Neural progenitor cell (in vitro differentiated cells): Measurements from ENCODE around the gene GABRG3. TPM values are rescaled to one million over a fixed set of nuclear protein-coding genes. Genes with fewer than 3 reads are reported as not detected.

ENCODE experiments used
- DNase-seq: peaks from one replicate; pipeline ENCODE4 v3.0.0-alpha.2; 2016; ENCODE audit warnings: low spot score
- H2AFZ ChIP-seq: fragments of 200-600 bp; sonication (generic); replicated peaks from 2 replicates; pipeline ENCODE4 v1.6.1; 2016; ENCODE audit warnings: antibody characterized with exemption
- H3F3A ChIP-seq: fragments of 200-600 bp; sonication (generic); 2 replicates; pipeline ENCODE4 v1.6.1; 2016; ENCODE audit warnings: antibody characterized with exemption, low read depth
- H3K27ac ChIP-seq: fragments of 200-600 bp; sonication (generic); 2 replicates; pipeline ENCODE4 v1.5.1; 2016; ENCODE audit warnings: mild to moderate bottlenecking
- H3K27me3 ChIP-seq: fragments of 200-600 bp; sonication (generic); 2 replicates; pipeline ENCODE4 v1.6.1; 2016; ENCODE audit warnings: mild to moderate bottlenecking, moderate library complexity
- H3K36me3 ChIP-seq: fragments of 200-600 bp; sonication (generic); 2 replicates; pipeline ENCODE4 v1.5.1; 2016
- H3K4me1 ChIP-seq: fragments of 200-600 bp; sonication (generic); 2 replicates; pipeline ENCODE4 v1.6.1; 2016; ENCODE audit warnings: mixed run types
- H3K4me2 ChIP-seq: fragments of 200-600 bp; sonication (generic); 2 replicates; pipeline ENCODE4 v1.6.1; 2016
- H3K4me3 ChIP-seq: fragments of 200-600 bp; sonication (generic); 2 replicates; pipeline ENCODE4 v1.5.1; 2016
- H3K79me2 ChIP-seq: fragments of 200-600 bp; sonication (generic); 2 replicates; pipeline ENCODE4 v1.6.1; 2016; ENCODE audit warnings: low read depth
- H3K9ac ChIP-seq: fragments of 200-600 bp; sonication (generic); 2 replicates; pipeline ENCODE4 v1.6.1; 2016
- H3K9me3 ChIP-seq: fragments of 200-600 bp; sonication (generic); 2 replicates; pipeline ENCODE4 v1.5.1; 2016; ENCODE audit warnings: low read depth
- H4K20me1 ChIP-seq: fragments of 200-600 bp; sonication (generic); 2 replicates; pipeline ENCODE4 v1.6.1; 2016; ENCODE audit warnings: low read depth
- H3K27ac Mint-ChIP-seq: 3 replicates; pipeline ENCODE4 v1.8.0; 2021; ENCODE audit warnings: mixed read lengths
- H3K27me3 Mint-ChIP-seq: 2 replicates; pipeline ENCODE4 v1.8.0; 2022; ENCODE audit warnings: low read depth, mild to moderate bottlenecking, inconsistent platforms, moderate library complexity, mixed read lengths; ENCODE audit not compliant: insufficient read depth
- H3K36me3 Mint-ChIP-seq: 3 replicates; pipeline ENCODE4 v1.8.0; 2021; ENCODE audit warnings: mixed read lengths
- H3K4me1 Mint-ChIP-seq: 3 replicates; pipeline ENCODE4 v1.8.0; 2021; ENCODE audit warnings: mixed read lengths
- H3K4me3 Mint-ChIP-seq: 3 replicates; pipeline ENCODE4 v1.8.0; 2021; ENCODE audit warnings: mild to moderate bottlenecking, moderate library complexity, mixed read lengths
- H3K9me3 Mint-ChIP-seq: 3 replicates; pipeline ENCODE4 v1.8.0; 2020; ENCODE audit warnings: mixed read lengths
- EZH2 ChIP-seq: fragments of 200-600 bp; sonication (generic); IDR thresholded peaks from 2 replicates; pipeline ENCODE4 v1.6.1; 2017; ENCODE audit warnings: antibody characterized with exemption, mild to moderate bottlenecking, moderate library complexity
- EZH2phosphoT487 ChIP-seq: fragments of 200-600 bp; sonication (generic); IDR thresholded peaks from 2 replicates; pipeline ENCODE4 v1.6.1; 2017; ENCODE audit warnings: antibody characterized with exemption
- total RNA-seq: library from RNA; depleted of rRNA; stranded (reverse); fragments of >200 nt; gene quantifications from 2 replicates; pipeline ENCODE4 v1.2.3, GENCODE V29; 2015; ENCODE audit warnings: low replicate concordance
- TF ChIP-seq, protein P1 (sequence below): fragments of 200-600 bp; sonication (generic); IDR thresholded peaks from 2 replicates; pipeline ENCODE4 v1.5.1; 2017; ENCODE audit warnings: antibody characterized with exemption, mild to moderate bottlenecking

The GABRG3 gene
- total RNA-seq, 1 donor from 2014 or later = 3.4 TPM

DNA sequence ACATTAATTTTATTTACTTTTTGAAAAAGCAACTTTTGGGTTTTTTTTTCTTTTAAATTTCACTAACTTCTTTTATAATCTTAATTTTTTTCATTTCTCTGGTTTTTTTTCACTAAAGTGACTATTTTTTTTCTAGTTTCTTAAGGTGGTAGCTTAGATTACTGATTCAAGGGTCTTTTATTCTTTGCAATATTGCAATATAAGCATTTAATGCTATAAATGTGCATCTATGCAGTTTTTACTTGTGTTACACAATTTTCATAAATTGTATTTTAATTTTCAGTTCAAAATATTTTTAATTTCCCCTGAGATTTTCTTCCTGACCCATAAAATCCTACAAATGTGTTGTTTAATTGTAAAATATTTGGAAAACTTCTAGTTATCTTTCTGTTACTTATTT, 535.8 kb downstream of the GABRG3 start:
- H4K20me1 ChIP-seq = no peaks in the 10 kb centered on the region
- Mint-ChIP-seq H3K36me3 (peaks cover 6% of the 10 kb centered on the region), H3K9me3 (peaks cover 25% of the 10 kb centered on the region), H3K27ac (no peak overlapping the region), H3K4me1 (peaks cover 3% of the 10 kb centered on the region), H3K27me3 (no peaks in the 10 kb centered on the region), H3K4me3 (no peak overlapping the region)
- H3K9me3 ChIP-seq = peaks cover 23% of the 10 kb centered on the region
- TF ChIP-seq EZH2phosphoT487 (no peak), EZH2 (no peak)
- TF ChIP-seq, protein P1, sequence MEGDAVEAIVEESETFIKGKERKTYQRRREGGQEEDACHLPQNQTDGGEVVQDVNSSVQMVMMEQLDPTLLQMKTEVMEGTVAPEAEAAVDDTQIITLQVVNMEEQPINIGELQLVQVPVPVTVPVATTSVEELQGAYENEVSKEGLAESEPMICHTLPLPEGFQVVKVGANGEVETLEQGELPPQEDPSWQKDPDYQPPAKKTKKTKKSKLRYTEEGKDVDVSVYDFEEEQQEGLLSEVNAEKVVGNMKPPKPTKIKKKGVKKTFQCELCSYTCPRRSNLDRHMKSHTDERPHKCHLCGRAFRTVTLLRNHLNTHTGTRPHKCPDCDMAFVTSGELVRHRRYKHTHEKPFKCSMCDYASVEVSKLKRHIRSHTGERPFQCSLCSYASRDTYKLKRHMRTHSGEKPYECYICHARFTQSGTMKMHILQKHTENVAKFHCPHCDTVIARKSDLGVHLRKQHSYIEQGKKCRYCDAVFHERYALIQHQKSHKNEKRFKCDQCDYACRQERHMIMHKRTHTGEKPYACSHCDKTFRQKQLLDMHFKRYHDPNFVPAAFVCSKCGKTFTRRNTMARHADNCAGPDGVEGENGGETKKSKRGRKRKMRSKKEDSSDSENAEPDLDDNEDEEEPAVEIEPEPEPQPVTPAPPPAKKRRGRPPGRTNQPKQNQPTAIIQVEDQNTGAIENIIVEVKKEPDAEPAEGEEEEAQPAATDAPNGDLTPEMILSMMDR = no peak
- H3K79me2 ChIP-seq = no peaks in the 10 kb centered on the region
- no peaks in the 10 kb centered on the region for H3K27me3 ChIP-seq
- no peak overlapping the region for H3K4me2 ChIP-seq
- H3K9ac ChIP-seq = no peak overlapping the region
- no peaks in the 10 kb centered on the region for H3K4me1 ChIP-seq
- no peak overlapping the region for H3K4me3 ChIP-seq
- H3K36me3 ChIP-seq = peaks cover 5% of the 10 kb centered on the region
- H3F3A ChIP-seq = peaks cover 4% of the 10 kb centered on the region
- H2AFZ ChIP-seq = no peak overlapping the region
- no peak for DNase-seq
- no peak overlapping the region for H3K27ac ChIP-seq

DNA sequence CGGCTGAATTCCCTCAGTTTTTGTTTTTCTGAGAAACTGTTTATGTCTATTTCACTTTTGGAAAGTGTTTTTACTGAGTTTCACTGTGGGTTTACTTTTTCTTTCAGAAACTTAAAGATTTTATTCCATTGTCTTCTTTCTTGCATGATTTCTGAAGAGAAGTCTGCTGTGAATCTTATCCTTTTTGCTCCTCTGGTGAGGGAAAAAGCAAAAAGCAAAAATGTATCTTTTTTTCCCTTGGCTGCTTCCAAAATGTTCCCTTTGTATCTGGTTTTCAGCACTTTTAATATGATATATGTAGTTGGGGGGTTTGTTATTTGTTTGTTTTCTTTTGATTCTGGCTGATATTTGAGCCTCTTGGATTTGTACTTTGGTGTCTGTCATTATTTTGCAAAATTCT, 538.0 kb downstream of the GABRG3 start:
- H3K4me1 ChIP-seq = no peaks in the 10 kb centered on the region
- Mint-ChIP-seq H3K9me3 (peaks cover 28% of the 10 kb centered on the region), H3K4me1 (peaks cover 3% of the 10 kb centered on the region), H3K4me3 (no peak overlapping the region), H3K27me3 (no peaks in the 10 kb centered on the region), H3K27ac (no peak overlapping the region), H3K36me3 (peaks cover 4% of the 10 kb centered on the region)
- no peak overlapping the region for H2AFZ ChIP-seq
- H4K20me1 ChIP-seq = no peaks in the 10 kb centered on the region
- no peaks in the 10 kb centered on the region for H3K79me2 ChIP-seq
- no peak overlapping the region for H3K4me3 ChIP-seq
- no peak overlapping the region for H3K4me2 ChIP-seq
- DNase-seq = no peak
- peaks cover 5% of the 10 kb centered on the region for H3K36me3 ChIP-seq
- no peak overlapping the region for H3K9ac ChIP-seq
- H3K27me3 ChIP-seq = no peaks in the 10 kb centered on the region
- peaks cover 23% of the 10 kb centered on the region for H3K9me3 ChIP-seq
- no peak overlapping the region for H3K27ac ChIP-seq
- peaks cover 4% of the 10 kb centered on the region for H3F3A ChIP-seq
- TF ChIP-seq, protein P1 = no peak
- TF ChIP-seq EZH2phosphoT487 = no peak
- no peak for TF ChIP-seq EZH2

DNA sequence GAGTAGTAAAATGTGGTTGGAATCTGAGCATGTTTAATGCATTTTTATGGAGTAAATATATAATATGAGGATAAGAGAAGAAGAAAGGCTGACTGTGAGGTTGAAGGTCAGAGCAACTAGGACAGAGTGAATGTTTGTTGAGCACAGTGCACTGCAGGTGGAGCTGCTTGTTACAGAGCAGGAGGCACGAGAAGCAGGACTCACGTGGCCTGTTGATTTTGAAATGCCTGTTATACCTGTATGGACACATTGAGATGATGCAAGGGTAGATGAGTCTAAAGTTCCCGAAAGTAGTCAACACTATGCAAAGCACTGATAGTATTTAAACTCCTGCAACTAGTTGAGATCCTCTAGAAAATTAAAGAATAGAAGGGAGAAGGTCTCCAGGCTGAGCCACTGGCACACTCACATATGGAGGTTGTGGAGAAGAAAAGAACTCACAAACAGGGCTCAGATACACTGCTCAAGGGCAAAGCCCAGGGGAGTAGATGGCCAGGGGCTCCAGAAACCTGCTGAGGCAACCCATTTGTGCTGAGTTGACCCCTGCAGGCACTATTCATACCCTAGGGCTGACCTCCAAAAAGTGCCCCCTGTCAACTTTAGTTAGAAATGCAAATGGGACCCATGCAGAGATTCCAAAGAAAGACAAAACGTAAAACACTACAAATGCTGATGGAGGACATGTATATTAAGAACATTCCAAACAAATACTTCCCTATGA, 541.5 kb downstream of the GABRG3 start:
- no peaks in the 10 kb centered on the region for H3K27me3 ChIP-seq
- Mint-ChIP-seq H3K4me3 (no peak overlapping the region), H3K9me3 (peaks cover 28% of the 10 kb centered on the region), H3K4me1 (no peaks in the 10 kb centered on the region), H3K27ac (no peak overlapping the region), H3K27me3 (no peaks in the 10 kb centered on the region), H3K36me3 (peaks cover 4% of the 10 kb centered on the region)
- no peak overlapping the region for H3K4me3 ChIP-seq
- H3K36me3 ChIP-seq = peaks cover 5% of the 10 kb centered on the region
- H3K4me1 ChIP-seq = no peaks in the 10 kb centered on the region
- no peak overlapping the region for H3K4me2 ChIP-seq
- no peaks in the 10 kb centered on the region for H3K79me2 ChIP-seq
- no peak overlapping the region for H2AFZ ChIP-seq
- H3K9me3 ChIP-seq = peaks cover 23% of the 10 kb centered on the region
- no peaks in the 10 kb centered on the region for H4K20me1 ChIP-seq
- peaks cover 4% of the 10 kb centered on the region for H3F3A ChIP-seq
- TF ChIP-seq EZH2 (no peak), EZH2phosphoT487 (no peak)
- TF ChIP-seq, protein P1 = no peak
- H3K9ac ChIP-seq = no peak overlapping the region
- H3K27ac ChIP-seq = no peak overlapping the region
- DNase-seq = no peak
